MCF 10A (cell line): ENCODE data around the gene CDK14. TPM values are rescaled to one million over a fixed set of nuclear protein-coding genes. Genes with fewer than 3 reads are reported as not detected.

Experiments used
- BruUV-seq: library from RNA; stranded (reverse); fragments of 400-500 nt; replicated peaks from 2 replicates; lab custom pipeline; 2021; lab: Mats Ljungman, UMichigan
- CTCF ChIA-PET: fragments of 300-600 bp; sonication (Branson Sonifier 250); formaldehyde crosslinking; extraction: SDS; loops from one replicate; lab custom pipeline; 2021; ENCODE audit warnings: antibody characterized with exemption, inconsistent platforms; lab: Yijun Ruan, JAX
- POLR2A ChIA-PET: fragments of 300-600, 350-650 bp; sonication (Branson Sonifier 250); formaldehyde crosslinking; extraction: SDS; loops from one replicate; lab custom pipeline; 2020; ENCODE audit warnings: antibody characterized with exemption, inconsistent platforms; lab: Yijun Ruan, JAX
- DNase-seq: peaks from one replicate; pipeline ENCODE4 v3.0.0-alpha.2; 2018; ENCODE audit not compliant: unreplicated experiment
- H3K27ac Mint-ChIP-seq: one replicate; pipeline ENCODE4 v1.8.0; 2022; ENCODE audit warnings: mild to moderate bottlenecking, low read depth, mixed read lengths; ENCODE audit not compliant: unreplicated experiment
- H3K27me3 Mint-ChIP-seq: one replicate; pipeline ENCODE4 v1.8.0; 2022; ENCODE audit warnings: mixed read lengths; ENCODE audit not compliant: insufficient read depth, unreplicated experiment
- H3K36me3 Mint-ChIP-seq: one replicate; pipeline ENCODE4 v1.8.0; 2022; ENCODE audit warnings: mild to moderate bottlenecking, moderate library complexity, mixed read lengths; ENCODE audit not compliant: insufficient read depth, unreplicated experiment
- H3K4me1 Mint-ChIP-seq: one replicate; pipeline ENCODE4 v1.8.0; 2022; ENCODE audit warnings: mixed read lengths; ENCODE audit not compliant: insufficient read depth, unreplicated experiment
- H3K4me3 Mint-ChIP-seq: one replicate; pipeline ENCODE4 v1.8.0; 2022; ENCODE audit warnings: mild to moderate bottlenecking, moderate library complexity, mixed read lengths; ENCODE audit not compliant: unreplicated experiment
- H3K9me3 Mint-ChIP-seq: one replicate; pipeline ENCODE4 v1.8.0; 2022; ENCODE audit warnings: mixed read lengths; ENCODE audit not compliant: unreplicated experiment
- CTCF ChIP-seq: fragments of 200-600 bp; IDR thresholded peaks from one replicate; pipeline ENCODE4 v1.8.0; 2022; ENCODE audit warnings: antibody characterized with exemption, mild to moderate bottlenecking; ENCODE audit not compliant: unreplicated experiment
- intact Hi-C: fragments of 100-400 bp; cut with micrococcal nuclease; formaldehyde crosslinking; loops from 2 replicates; pipeline ENCODE4 v1.14.1; 2022
- total RNA-seq: library from RNA; stranded (reverse); gene quantifications from 2 replicates; pipeline ENCODE4 v1.2.3, GENCODE V29; 2022

Gene CDK14
- total RNA-seq, 1 experiment from 2014 or later: 32.0 TPM

GRCh38 chr7:91151916-91152315 lies 555.8 kb downstream of the CDK14 start:
- DNase-seq: no peak
- H3K27ac Mint-ChIP-seq: no peak overlapping the region
- CTCF ChIA-PET: interaction anchor here (0.6 kb wide), 1 partner anchor 16 kb away, joined by 3 read pairs; no protein-coding TSS in a partner anchor
- TF ChIP-seq CTCF: no peak
- H3K9me3 Mint-ChIP-seq: no peaks in the 10 kb centered on the region
- no peaks in the 10 kb centered on the region for H3K27me3 Mint-ChIP-seq
- intact Hi-C loops: no loop called here
- H3K4me3 Mint-ChIP-seq: no peak overlapping the region
- POLR2A ChIA-PET: interaction anchor here (0.6 kb wide), 1 partner anchor 118 kb away, joined by 3 read pairs; no protein-coding TSS in a partner anchor
- H3K4me1 Mint-ChIP-seq: no peaks in the 10 kb centered on the region
- H3K36me3 Mint-ChIP-seq: no peaks in the 10 kb centered on the region
- no TSS peak for BruUV-seq

- BruUV-seq: no TSS peak
- no peaks in the 10 kb centered on the region for H3K36me3 Mint-ChIP-seq
- DNase-seq: no peak
- no peak for TF ChIP-seq CTCF
- H3K27me3 Mint-ChIP-seq: no peaks in the 10 kb centered on the region
- ChIA-PET CTCF (no interaction called here), POLR2A (no interaction called here)
- no peaks in the 10 kb centered on the region for H3K9me3 Mint-ChIP-seq
- H3K27ac Mint-ChIP-seq: no peak overlapping the region
- H3K4me1 Mint-ChIP-seq: no peaks in the 10 kb centered on the region
- intact Hi-C loops: no loop called here
- no peak overlapping the region for H3K4me3 Mint-ChIP-seq
Measured at GRCh38 chr7:91156316-91157185, 560.4 kb downstream of the CDK14 start.

- H3K4me1 Mint-ChIP-seq: no peaks in the 10 kb centered on the region
Measured at GRCh38 chr7:91157579-91158320, 561.6 kb downstream of the CDK14 start.

More at GRCh38 chr7:91157579-91158320, 561.6 kb downstream of the CDK14 start:
- ChIA-PET CTCF (interaction anchor here (0.5 to 1.1 kb wide), 3 partner anchors 10 to 447 kb away, joined by 3 to 4 read pairs (median 4); no protein-coding TSS in a partner anchor), POLR2A (no interaction called here)
- intact Hi-C loops: no loop called here
- no peak for DNase-seq
- Mint-ChIP-seq H3K27me3 (no peaks in the 10 kb centered on the region), H3K9me3 (no peaks in the 10 kb centered on the region), H3K27ac (no peak overlapping the region), H3K36me3 (no peaks in the 10 kb centered on the region), H3K4me3 (no peak overlapping the region)
- TF ChIP-seq CTCF: no peak
- no TSS peak for BruUV-seq
